HG02981 (cell line): Measurements from ENCODE around the gene ALOX5AP.

Experiments
- ATAC-seq: cut with Tn5 transposase; IDR thresholded peaks from one replicate; pipeline ENCODE4 v1.9.1; 2021; ENCODE audit warnings: mild to moderate bottlenecking, moderate library complexity; ENCODE audit not compliant: unreplicated experiment

The ALOX5AP gene

GRCh38 chr13:30735025-30735871 lies at the start of gene ALOX5AP:
TSS of gene ALOX5AP (plus strand) at chr13:30735543. CDS start at chr13:30735606, 63 bp downstream.
- peak; percentile 69 for ATAC-seq

- no peak for ATAC-seq
Observed at GRCh38 chr13:30685987-30686386, 49.4 kb upstream of the ALOX5AP start.

- no peak for ATAC-seq
Observed at GRCh38 chr13:30687601-30688000, 47.7 kb upstream of the ALOX5AP start.

GRCh38 chr13:30689752-30690151 lies 45.6 kb upstream of the ALOX5AP start:
- ATAC-seq = no peak

GRCh38 chr13:30690282-30691188 lies 44.8 kb upstream of the ALOX5AP start:
- no peak for ATAC-seq

- ATAC-seq = no peak
Observed at GRCh38 chr13:30692113-30692512, 43.2 kb upstream of the ALOX5AP start.

GRCh38 chr13:30696278-30697176 lies 38.8 kb upstream of the ALOX5AP start:
- ATAC-seq = no peak

- ATAC-seq = no peak
Observed at GRCh38 chr13:30697177-30697953, 38.0 kb upstream of the ALOX5AP start.

GRCh38 chr13:30697996-30698401 lies 37.3 kb upstream of the ALOX5AP start:
- ATAC-seq = no peak

GRCh38 chr13:30698488-30699005 lies 36.8 kb upstream of the ALOX5AP start:
- no peak for ATAC-seq

GRCh38 chr13:30700364-30700763 lies 35.0 kb upstream of the ALOX5AP start:
- ATAC-seq = no peak

- no peak for ATAC-seq
Observed at GRCh38 chr13:30702006-30702405, 33.3 kb upstream of the ALOX5AP start.

- ATAC-seq = no peak
Observed at GRCh38 chr13:30704596-30704995, 30.7 kb upstream of the ALOX5AP start.

GRCh38 chr13:30705680-30706079 lies 29.7 kb upstream of the ALOX5AP start:
- ATAC-seq = no peak

GRCh38 chr13:30708541-30708940 lies 26.8 kb upstream of the ALOX5AP start:
- ATAC-seq = no peak

- ATAC-seq = no peak
Observed at GRCh38 chr13:30710442-30710841, 24.9 kb upstream of the ALOX5AP start.

- no peak for ATAC-seq
Observed at GRCh38 chr13:30711375-30711774, 24.0 kb upstream of the ALOX5AP start.

- no peak for ATAC-seq
Observed at GRCh38 chr13:30711837-30712236, 23.5 kb upstream of the ALOX5AP start.
